ENCODE data around the gene TUT4.

Gene TUT4

DNA sequence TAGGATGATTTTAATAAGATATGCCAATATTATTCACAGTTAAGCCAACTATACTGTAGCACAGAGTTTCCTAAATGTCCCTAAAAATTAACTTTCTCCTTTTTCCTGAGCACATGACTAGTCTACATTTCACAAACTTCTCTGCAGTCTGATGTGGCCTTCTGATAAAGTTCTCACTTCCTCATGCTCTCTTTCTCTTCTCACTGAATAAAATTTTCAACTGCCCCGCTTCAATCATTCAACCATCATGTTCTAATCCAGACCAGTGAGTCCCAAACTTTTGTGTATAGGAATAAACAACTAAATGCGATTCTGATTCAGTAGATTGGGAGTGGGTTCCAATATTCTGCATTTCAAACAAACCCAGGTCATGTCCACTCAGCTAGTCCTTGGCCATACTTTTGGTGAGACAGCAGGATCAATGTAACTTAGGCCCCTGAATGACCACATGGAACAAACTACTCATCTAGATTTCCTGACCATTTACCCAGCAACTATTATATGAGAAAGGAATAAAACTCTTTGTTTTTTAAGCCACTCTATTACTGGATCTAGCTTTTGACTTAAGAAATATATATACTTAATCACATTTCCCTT lies 20.1 kb downstream of the TUT4 start:
- no peak for DNase-seq

DNA sequence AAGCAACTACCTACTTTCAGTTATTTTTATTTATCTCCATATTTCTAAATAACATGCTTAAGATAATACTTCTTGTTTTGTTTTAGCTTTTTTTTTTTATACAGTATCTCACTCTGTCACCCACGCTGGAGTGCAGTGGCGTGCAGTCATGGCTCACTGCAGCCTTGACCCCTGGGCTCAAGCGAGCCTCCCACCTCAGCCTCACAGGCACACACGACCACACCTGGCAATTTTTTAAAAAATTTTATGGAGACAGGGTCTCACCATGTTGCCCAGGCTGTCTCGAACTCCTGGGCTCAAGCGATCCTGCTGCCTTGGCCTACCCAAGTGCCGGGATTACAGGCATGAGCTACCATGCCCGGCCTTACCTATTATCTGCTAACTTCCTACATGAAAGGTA lies 20.6 kb downstream of the TUT4 start:
- no peak for DNase-seq

DNA sequence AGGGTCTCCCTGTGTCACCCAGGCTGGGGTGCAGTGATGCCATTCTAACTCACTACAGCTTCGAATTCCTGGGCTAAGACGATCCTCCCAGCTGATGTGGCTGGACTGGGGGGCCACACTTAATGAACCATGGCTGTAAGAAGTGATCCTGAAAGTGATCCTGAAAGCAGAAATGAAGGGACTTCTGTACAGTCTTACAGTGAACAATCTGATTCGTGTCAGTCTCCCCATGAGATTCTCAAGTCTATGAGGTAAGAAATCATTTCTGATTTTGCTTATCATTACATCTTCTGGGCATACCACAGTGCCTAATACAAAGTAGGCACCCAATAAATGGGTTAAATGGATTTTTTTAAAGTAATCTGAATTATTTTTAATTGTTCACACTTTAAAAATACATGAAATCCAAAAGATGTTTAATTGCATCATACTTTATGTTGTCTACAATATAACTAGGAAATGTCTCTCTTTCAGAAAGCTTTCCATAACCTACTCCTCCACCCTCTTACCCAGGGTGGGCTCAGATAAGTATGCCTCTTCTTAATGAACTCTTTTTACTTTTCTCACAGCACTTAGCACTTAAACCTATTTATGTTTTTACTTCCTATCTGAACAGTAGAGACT lies 21.5 kb downstream of the TUT4 start:
- no peak for DNase-seq

DNA sequence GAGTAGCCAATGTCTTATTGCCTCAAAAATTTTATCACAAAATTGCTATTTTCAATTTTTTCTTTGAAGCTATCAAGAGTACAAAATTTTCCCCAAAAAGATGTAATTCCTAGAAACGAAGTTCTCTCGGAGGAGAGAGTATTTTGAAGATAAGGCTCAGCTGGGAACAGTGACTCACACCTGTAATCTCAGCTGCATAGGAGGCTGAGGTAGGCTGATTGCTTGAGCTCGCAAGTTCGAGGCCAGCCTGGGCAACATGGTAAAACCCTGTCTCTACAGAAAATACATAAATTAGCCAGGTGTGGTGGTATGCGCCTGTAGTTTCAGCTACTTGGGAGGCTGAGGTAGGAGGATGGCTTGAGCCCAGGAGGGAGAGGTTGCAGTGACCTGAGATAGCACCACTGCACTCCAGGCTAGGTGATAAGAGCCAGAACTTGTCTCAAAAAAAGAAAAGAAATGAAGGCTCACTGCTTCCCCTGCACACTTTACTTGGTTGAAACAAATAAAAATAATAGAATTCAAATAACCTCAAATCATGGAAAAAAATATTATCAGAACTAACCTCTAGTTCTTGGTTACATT lies 22.2 kb downstream of the TUT4 start:
- DNase-seq = no peak

DNA sequence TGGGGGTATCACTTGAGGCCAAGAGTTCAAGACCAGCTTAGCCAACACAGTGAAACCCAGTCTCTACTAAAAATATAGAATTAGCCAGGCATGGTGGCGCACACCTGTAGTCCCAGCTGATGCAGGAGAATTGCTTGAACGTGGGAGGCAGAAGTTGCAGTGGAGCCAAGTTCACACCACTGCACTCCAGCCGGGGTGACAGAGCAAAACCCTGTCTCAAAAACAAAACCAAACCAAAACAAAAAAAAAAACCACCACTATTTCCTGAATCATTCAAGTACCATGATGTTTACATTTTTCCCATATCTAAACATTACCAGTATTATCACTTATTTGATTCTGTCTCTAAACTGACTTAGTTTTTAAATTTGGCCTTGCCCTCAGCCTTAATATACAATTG lies 29.5 kb downstream of the TUT4 start:
- DNase-seq = no peak

DNA sequence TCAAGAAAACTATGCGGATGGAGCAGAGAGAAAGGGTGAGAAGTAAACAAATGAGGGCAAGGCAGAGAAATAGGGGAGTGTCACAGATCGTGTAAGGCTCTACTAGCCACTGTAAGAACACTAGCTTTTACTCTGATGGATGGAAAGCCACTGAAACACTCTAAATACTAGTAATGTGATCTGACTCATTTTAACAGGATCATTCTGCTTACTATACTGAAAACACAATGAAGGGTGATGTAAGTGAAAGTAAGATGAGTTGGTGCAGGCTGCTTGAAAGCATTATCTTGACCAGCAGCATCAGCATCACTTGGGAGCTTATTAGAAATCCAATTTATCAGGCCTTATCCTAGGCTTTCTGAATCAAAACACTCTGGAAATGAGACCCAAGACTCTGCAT lies 32.7 kb downstream of the TUT4 start:
- no peak for DNase-seq

DNA sequence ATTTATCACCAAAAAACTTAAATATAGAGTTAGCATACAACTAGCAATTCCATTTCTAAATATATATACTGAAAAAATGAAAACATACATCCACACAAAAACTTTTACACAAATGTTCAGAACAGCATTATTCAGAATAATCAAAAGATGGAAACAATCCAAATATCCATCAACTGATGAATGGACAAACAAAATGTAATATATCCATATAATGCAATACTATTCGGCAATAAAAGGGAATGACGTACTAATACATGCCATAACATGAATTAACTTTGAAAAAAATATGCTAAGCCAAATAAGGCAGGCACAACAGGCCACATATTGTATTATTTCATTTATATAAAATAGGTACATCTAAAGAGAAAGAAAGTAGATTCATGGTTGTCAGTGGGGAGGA lies 33.9 kb downstream of the TUT4 start:
- DNase-seq = no peak

DNA sequence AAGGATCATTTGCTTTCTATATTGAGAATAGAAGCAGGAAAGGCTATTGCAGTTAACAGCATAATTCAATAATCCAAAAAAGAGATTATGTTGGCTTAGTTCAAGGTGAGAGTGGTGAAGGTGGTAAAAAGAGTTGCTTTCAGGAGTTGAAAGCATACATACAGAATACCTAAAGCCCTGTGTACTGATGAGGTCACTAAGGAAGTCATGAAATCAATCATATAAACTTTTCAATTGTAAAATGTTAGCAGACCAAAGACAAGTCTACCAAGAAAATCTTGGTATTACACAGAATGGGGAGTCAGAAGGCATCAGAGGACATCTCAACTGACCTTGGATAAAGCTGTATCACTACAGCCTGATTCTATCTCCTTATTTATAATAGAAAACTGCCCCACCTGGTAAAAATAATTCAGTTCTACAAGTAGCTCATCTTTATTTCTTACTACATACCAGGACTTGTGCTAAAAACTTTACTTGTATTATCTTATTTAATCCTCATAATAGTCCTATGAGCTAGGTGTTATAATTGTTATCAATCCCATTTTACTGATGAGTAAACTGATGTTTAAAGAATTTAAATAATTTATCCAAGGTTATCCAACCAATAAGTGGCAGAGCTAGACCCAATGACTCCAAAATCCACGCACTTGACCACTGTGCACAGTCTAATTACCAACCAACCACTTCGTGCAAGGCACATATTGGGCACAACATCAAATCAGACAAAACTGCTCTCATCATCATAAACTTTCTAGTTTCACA lies 40.9 kb downstream of the TUT4 start:
- DNase-seq = no peak

DNA sequence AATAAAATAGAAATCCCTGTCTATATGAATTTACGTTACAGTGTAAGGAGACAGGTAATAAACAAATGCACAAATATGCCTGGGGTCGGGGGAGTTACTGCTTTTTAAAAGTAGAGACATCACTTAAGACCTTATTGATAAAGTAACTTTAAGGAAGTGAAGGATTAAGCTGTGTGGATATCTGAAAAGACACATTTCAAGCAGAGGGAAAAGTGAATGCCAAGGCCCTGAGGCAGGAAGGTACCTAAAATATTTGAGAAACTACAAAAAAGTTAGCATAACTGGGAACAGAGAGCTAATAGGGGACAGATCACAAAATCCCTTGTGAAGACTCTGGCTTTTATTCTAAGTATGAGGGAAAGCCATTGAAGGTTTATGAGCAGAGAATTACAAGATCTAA lies 41.5 kb downstream of the TUT4 start:
- no peak for DNase-seq

DNA sequence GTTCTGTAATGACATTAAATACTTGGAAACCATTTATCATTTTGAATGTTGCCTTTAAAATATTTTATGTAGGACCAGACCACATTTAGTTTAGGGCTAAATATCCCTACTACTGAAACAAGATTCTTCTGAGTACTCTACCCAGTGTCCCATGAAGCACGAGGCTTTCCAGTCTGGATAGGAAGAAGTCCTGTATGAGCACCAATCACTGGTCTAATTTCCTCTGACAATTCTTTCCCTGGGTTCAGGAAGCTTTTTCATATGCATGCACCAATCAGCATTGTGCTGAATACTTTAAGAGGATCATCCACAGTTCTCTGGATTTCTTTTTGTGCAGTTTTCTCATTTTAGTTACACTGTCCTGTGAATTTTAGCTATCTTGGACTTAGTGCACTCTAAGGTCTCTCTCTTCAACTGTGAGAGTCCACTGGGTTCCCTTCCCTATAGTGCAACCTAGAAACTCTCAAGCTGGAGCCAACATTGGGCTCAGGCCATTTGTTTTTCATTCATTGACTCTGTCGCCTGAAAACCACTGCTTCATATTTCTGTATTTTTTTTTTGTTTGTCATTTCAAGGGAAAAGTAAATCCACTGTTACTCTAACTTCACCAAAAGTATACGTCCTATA lies 45.9 kb downstream of the TUT4 start:
- DNase-seq = no peak

DNA sequence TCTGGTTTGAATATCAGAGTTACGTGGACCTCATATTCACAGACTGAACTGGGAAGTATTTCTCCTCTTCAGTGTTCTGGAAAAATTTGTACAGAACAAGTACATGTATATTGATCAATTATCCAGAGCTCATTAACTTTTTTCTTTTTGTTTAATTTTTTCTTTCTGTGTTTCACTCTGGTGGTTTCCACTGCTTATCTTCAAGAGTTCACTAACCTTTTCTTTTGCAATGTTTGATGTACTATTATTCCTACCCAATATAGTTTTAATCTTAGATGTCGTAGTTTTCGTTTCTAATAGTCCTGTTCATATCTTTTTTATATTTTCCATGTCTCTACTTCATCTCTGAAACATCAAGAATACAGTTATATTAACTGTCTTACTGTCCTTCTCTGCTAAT lies 46.5 kb downstream of the TUT4 start:
- DNase-seq = no peak

DNA sequence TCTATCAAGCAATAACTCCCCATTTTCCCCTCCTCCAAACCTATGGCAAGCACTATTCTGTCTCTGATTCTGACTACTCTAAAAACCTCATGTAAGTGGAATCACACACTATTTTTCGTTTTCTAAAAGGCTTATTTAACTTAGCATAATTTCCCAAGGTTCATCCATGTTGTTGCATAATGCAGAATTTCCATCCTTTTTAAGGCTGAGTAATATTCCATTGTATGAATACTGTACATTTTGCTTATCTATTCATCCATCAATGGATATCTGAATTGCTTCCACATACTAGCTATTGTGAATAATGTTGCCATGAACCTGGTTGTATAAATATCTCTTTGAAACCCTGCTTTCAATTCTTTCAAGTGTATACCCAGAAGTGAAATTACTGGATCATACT lies 48.2 kb downstream of the TUT4 start:
- no peak for DNase-seq

DNA sequence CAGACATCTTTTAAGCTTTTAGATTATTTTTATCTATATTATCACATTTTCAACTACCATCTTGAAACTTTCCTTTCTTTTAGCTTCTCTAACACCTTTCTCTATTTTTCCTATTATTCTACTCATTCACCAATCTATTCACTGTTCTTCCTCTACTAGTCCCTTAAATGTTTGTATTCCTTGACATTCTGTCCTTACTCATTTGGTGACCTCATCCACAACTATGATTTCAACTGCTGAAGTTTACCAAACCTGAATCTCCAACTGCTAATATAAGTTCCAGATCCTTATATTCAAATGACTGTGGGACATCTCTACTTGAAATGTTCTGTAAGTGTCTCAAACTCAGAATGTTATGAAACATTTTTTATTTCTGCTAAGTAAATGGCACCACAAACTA lies 49.2 kb downstream of the TUT4 start:
- DNase-seq = no peak

DNA sequence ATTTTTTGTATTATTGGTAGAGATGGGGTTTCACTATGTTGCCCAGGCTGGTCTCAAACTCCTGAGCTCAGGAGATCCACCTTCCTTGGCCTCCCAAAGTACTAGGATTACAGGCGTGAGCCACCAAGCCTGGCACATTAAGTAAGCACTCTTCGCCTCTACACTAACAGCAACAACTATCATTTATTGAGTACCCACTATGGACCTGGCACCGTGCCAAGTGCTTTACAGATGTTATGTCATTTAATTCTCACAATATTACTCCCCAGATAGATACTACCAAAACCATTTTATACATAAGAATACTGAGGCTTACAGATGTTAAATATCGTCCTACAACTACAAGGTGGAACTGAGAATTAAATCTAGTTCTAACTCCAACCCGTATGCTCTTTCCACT lies 50.1 kb downstream of the TUT4 start:
- no peak for DNase-seq

DNA sequence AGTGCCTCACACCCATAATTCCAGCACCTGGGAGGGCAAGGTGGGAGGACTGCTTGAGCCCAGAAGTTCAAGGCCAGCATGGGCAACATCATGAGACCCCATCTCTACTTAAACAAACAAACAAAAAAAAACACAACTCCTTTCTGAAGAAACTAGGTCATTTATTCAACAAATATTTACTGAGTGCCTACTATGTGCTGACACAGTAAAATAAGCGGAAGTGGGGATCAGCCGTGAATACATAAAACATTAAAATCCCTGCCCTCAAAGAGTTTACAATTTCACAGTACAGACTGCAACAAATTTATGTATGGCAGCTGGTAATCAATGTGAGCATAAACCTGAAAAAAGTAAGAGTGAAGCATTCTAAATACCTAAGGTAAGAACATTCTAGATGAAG lies 65.3 kb downstream of the TUT4 start:
- no peak for DNase-seq

DNA sequence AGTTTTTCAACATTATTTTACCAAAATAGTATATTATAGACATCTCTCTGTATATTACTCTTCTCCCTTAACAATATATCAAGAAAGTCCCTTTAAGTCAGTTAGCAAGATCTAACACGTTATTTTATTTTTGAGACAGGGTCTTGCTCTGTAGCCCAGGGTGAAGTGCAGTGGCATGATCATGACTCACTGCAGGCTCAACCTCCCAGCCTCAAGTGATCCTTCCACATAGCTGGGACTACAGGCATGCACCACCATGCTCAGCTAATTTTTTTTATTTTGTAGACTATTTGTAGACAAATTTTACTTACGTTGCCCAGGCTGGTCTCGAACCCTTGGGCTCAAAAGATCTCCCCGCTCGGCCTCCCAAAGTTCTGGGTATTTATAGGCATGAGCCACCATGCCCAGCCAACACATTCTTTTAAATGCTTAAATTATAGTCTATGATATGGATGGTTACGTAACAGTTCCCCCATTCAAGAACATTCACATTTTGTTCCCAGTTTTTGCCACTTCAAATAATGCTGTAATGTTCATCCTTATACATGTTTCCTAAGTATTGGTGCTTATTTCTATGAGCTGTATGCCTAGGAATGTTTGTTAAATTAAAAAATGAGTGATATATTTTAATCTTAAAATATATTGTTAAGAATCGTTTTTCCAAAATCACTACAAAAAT lies 70.4 kb downstream of the TUT4 start:
- DNase-seq = no peak

DNA sequence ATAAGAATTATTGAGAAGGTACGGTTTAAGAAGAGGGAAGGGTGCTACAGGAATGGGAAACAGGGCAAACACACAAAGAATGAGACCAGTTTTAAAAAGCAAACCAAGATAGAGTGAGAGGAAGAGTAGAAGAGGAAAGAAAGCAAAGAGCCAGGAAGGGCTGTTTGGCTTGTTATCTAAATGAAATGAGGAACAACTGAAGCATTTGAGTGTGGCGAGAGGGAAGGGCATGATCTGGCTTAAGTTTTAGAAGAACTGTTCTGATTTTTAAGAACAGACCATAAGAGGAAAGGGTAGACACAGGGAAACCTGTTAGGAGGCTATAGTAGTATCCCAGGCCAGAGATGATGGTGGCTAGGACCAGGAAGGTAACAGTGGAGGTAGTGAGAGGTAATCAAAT lies 73.8 kb downstream of the TUT4 start:
- no peak for DNase-seq

DNA sequence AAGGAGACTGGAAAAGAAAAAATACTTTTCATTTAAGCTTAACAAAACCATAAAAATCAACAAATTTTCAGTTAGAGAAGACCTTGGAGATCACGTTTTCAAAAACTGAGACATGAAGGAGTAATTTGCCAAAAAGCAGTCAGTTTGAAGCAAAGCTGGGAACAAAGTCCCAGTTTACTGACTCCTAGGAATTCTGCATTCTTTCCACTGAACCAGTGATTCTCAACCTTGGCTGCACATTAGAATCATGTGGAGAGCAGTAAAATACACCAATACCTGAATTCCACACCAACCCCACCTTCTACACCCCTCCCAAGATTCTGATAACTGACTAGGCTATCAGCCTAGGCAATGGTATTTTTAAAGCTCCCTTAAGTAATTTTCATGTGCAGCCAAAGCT lies 75.0 kb downstream of the TUT4 start:
- no peak for DNase-seq

DNA sequence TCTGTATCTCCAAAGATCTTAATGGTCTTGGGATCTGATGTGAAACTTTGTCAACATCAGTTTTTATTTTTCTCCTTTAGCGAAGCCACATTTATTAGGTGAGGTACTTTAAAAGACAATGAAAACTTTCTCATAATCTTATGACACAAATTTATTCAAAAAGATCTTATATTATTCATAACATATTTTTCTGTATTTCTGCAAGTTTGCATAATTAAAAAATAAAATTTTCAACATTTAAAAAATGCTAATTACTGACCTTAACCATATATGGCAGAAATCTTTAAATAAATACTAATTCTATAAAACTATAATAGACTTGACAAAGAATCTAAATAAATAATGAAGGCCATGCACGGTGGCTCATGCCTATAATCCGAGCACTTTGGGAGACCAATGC lies 75.9 kb downstream of the TUT4 start:
- no peak for DNase-seq

DNA sequence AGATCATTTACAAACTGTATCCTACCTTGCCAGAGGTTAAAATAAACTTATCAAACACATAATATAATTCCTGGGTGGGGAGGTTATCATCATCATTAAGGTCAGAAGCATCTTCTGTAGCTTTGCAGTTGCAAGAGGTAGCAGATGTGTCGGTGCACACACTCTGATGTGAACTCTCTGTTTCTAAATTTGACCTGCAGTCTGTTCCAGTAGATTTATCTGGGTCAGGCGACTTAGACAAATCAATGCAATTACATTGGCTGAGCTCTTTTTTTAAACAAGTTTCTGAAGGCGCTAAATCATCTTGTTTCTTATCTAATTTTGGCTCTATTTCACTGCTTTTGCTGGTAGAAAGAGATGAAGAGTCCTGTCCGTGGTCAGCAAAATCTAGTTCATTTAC lies 78.1 kb downstream of the TUT4 start:
- no peak for DNase-seq

DNA sequence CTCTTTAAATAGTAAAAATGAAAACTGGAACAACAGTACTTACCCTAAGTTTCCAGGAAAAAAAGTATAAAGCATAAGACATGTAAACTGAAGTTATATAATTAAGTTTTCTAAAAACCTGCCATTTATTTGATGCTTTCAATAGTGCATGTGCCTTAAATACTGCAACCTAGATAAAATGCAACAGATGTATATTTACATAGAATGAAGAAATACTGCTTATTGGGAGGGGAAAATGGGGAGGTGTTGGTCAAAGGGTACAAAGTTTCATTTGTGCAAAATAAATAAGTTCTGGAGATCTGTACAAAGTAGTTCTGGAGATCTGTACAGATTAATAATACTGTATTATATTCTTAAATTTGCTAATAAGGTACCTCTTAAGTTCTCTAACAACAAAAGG lies 79.9 kb downstream of the TUT4 start:
- no peak for DNase-seq

DNA sequence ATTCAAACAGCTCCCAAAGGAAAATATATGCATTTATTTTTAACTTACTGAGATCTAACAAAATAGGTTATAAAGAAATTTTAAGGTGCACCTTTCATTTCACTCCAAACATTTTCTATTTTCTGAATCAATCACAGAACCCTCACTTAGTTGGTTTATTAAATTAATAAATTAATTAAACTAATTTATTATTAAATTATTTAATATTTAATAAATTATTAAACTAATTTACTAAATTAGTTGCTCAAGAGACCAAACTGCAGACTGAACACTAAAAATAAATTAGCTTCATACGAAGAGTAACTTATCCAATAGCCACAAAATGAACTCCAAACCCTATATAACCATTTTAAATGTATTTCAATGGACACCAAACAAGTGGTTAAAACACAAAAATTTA lies 80.5 kb downstream of the TUT4 start:
- no peak for DNase-seq

DNA sequence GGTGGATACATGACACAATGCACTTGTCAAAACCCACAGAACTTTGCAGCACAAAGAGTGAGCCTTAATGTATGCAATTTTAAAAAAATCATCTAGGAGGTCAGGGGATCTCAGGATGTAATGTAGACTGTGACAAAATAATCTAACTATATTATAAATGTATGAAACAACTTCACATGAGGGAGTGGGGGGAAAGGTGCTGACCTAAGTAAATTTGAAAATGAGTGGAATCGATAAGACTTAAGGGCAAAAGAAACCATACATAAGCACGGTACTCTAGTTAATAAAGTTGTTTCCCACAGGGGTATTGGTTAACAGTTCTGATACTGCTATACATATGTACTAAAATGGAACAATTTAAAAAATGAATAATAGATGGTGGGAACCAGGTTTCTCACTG lies 83.8 kb downstream of the TUT4 start:
- DNase-seq = no peak
